ENCODE results near the gene CAPN15.

Gene CAPN15

DNA sequence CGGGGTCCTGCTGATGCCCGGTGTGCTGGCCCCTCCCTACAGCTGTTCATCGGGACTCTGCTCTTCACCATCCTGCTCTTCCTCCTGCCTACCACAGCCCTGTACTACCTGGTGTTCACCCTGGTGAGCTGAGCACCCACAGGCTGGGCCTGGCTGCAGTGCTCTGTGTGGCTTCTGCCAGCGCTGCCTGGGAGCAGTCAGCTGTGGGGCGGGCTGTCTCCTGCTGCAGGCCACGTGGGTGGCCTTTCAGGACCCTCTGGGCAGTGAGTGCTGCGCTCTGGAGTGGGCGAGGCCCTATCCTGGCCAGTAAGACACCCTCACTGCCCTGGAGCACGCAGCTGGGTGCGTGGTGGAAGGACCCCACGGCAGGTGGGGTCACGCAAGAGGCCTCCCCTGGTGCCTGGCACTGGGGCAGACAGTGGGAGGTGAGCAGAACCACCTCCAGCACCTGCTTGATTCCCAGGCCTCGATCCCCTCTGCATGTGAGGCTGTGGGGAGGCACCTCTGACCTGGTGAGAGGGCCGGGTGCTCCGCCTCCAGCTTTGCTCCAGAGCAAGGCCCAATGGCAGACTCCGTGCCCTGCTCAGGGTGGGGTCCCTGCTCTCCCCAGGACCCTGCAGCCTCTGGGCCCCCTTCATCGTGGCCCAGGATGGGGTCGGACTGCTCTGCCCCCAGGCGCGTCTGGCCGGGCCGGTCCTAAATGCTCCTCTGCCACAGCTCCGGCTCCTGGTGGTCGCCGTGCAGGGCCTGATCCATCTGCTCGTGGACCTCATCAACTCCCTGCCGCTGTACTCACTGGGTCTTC lies 52.8 kb downstream of the CAPN15 start:
- no peak for DNase-seq

DNA sequence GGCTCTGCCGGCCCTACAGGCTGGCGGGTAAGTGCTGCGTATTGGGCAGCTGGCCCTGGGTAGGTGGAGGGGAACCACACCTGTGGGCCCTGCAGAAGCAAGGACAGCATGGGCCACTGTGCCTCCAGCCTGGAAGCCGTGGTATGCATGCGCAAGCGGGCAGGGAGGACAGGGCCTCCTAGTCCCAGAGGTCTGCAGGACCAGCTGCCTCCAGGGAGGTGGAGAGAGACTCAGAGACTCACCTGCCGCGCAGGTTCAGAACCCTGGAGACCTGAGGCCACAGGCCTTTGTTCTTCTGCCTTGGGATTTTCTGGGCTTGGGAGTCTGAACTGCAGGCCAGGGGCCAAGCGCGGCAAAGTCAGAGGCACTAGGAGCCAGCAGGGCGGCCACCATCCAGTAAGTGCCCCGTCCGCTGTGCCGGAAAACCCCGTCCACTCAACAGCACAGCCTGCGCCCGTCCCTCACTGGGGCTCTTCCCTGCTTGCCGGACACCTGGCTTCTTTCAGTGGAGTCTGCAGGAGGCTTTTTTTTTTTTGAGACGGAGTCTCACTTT lies 53.5 kb downstream of the CAPN15 start:
- DNase-seq: no peak

GRCh38 chr16:582218-582613 lies 54.7 kb downstream of the CAPN15 start:
- DNase-seq: no peak

DNA sequence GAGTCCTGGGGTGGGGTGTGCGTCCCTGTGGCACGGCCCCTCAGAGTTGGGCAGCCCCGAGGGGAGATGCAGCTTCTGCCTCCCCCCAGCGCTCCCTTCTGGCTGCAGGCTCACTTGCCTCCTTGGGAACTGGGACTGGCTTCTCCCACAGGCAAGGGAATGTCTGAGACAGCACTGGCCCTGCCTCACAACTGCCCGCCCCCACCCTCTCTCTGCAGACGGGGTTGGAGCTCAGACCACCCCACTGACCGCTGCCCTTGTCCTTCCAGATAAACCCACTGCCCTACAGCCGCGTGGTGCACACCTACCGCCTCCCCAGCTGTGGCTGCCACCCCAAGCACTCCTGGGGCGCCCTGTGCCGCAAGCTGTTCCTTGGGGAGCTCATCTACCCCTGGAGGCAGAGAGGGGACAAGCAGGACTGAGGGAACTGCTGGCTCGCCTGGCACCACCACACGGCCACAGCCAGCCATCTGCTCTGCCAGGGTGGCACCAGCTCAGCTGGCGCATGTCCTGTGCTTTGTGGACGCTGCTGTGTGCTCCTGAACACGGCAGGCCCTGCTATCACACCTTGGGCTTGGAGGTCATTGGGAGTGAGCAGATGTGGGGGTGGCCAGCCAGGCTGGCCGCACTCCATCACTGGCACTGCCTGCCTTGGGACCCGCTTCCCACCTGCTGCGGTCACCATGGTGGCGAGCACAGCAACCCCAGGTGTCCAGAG lies 55.3 kb downstream of the CAPN15 start:
- no peak for DNase-seq

DNA sequence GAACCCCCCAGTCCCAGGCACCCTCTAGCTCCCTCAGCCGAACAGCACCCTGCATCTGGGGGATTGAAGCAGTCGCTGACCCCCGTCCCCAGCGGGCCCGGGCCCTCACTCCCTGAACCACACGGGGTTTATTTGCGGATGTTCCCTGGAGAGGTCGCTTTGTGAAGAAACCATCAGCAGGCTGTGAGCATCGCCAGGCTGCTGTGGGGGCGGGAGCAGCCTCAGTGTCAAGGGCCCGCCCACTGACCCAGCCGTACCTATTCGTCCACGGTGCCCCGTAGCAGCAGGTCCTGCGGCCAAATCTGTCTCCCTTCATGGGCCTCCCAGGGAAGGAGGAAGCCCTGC lies 55.9 kb downstream of the CAPN15 start:
- DNase-seq: no peak

GRCh38 chr16:583815-584591 lies 56.5 kb downstream of the CAPN15 start:
- peak in 1 of 2 experiments; percentile 33 for DNase-seq

GRCh38 chr16:585351-585750 lies 57.8 kb downstream of the CAPN15 start:
- no peak for DNase-seq

- DNase-seq: no peak
These were observed 58.6 kb downstream of the CAPN15 start for GRCh38 chr16:586047-586644.

DNA sequence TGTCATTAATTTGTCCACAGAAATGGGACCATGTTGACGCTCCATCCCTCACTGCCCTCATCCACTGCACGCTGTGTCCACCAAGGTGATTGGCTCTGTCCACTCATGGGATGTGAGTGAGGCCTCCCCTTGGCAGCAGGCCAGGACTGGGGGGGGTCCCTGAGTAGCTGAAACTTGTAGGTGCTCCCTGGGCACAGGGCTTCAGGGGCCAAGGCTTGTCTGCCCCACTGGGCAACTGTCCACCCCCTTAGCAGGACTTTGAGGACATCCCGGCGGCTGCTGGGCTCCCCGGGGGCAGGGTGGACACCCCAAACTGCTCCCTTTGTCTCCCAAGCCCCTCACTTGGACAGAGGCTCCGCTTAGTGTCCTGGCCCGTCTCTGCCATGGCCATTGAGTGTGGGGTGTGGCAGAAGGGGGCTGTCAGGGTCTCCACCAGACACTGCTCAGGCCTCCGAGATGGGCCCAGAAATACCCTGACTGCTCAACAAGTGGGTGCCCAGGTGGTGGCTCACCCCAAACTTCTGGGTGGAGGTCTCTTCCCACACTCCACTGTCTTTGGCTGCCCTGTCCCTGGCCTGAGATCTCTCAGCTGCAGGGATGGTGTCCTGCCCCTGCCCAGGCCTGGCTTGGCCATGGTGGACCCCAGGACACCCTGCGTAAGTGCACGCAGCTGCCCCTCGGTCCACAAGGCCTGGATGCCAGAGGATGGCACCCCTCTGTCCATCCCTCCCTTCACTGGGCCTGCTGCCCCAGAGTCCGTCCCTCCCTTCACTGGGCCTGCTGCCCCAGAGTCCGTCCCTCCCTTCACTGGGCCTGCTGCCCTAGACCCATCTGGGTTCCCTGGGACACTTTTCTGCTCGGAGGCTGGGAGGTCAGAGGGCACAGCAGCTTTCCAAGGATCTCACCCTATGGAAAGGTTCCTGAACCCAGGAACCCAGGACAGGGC lies 59.4 kb downstream of the CAPN15 start:
- DNase-seq: no peak

DNA sequence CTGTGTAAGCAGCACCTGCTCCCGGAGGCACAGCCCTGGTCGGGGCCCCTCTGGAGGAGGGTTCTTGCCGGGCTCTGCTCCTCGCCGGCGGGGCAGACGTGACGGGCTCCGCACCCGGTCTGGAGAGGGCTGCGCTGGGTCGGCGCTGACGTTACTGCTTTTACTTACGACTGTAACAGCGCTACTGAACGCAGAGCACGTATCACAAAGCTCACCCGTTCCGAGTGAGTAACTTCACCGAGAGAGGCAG lies 61.1 kb downstream of the CAPN15 start:
- DNase-seq: peak in 1 of 2 experiments; percentile 22

GRCh38 chr16:588889-589657 lies 61.6 kb downstream of the CAPN15 start:
- DNase-seq: peak; percentile 92 to 94

GRCh38 chr16:589658-590187 lies 62.2 kb downstream of the CAPN15 start, which contains the start of gene RAB40C:
TSS of gene RAB40C (plus strand) at chr16:590066. CDS start at chr16:590292, 226 bp downstream.
- peak; percentile 96 for DNase-seq

GRCh38 chr16:590188-590814 lies 62.8 kb downstream of the CAPN15 start:
- no peak for DNase-seq

GRCh38 chr16:590815-591200 lies 63.3 kb downstream of the CAPN15 start:
- DNase-seq: no peak

DNA sequence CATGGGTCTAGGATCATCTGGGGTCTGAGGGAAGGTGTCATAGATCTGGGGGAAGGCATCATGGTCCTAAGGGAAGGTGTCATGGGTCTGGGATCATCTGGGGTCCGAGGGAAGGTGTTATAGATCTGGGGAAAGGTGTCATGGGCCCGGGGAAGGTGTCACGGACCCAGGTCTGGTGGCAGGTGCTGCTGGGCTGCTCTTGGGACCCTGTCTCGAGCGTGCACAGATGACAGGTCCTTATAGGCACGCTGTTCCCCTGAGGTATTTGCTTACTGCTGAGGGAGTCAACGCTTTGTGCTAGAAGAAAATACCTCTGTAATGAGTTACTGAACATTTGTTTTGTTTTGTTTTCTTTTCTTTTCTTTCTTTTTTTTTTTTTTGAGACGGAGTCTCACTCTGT lies 63.7 kb downstream of the CAPN15 start:
- DNase-seq: no peak

DNA sequence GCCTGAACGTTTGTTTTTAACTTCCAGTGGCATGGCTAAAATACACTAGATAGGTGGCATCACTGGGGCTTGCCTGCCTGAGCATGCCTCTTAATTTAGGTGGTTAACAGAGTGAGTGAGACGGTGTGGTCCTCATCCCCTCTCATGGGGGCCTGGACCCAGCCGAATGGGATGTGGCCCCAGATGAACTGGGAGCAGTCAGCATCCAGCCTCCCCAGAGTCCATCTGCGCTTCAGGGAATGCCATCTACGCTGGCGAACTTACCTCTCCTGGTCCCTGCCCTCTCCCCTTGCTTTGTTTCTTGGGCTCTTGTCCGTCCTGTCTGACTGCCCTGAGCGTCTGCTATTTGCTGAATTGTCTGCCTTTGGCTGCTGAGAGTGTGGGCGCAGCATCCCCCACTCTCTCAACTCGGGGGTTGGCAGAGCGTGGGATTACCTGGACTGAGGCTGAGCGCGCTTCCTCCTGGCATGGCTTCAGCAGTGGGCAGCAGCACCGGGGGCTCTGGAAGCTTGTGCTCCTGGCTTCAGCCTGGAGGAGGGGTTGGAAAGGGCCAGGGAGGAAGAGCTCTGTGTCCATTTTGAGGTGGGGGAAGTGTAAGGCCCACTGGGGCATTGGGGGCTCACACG lies 64.5 kb downstream of the CAPN15 start:
- DNase-seq: no peak

DNA sequence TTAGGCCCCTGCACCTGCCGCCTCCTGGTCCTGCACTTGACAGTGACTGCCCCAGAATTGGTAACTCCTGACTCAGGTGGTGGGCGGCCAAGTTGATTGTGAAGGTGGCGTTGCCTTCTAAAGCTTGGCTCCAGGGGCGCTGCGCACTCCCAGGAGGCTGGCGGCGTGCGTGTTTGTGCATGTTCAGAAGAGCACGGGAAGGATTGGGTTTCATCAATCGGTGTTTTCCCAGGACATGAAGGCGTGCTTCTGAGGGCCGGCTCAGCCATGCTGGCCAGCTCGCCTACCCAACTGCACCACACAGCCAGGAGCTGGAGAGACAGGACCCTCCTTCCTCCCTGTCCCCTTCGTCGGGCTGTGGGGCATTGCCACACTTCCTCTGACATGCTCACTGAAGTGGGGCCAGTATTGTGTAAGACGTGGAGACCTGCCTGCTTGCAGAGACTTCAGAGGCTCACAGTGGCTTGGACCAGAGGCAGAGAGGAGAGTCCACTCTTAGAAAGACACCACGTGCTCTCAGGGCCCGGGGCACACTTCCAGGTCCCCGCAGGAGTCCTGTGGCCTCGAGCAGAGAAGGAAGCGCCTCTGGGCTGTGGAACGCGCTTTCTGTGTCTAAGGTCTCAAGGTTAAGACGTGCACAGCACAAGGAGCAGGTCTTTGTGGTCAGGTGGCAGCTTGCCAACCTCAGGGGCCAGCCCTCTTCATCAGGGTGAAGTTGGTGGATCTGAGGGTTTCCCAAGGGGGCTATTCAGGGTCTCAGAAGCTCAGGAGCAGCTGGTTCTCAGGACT lies 65.2 kb downstream of the CAPN15 start:
- peak in 1 of 2 experiments; percentile 47 for DNase-seq

- peak in 1 of 2 experiments; percentile 47 for DNase-seq
These were observed 65.9 kb downstream of the CAPN15 start for GRCh38 chr16:593406-593805.

DNA sequence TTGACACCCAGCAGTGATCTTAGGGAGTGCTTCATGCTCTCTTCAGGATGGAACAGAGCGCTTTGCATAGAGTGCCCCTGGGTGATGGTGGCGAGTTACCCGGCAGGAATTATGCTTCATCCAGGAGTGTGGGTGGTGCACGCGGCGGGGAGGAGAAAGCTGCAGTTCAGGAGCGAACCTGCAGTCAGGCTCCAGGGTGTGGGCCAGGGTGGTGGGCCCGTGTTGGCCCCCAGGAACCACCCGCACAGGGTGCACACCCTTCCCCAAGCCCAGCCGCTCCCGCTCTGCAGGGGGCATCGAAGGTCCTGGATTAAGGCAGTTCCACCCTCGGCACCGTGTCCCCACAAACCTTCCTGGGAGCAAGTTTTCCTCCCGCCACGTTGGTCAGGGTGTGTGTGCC lies 66.3 kb downstream of the CAPN15 start:
- DNase-seq: no peak
